A673 (cell line): ENCODE results near the gene CFAP300. TPM values are rescaled to one million over a fixed set of nuclear protein-coding genes. Genes with fewer than 3 reads are reported as not detected.

ENCODE experiments used
- BruUV-seq: library from RNA; stranded (reverse); fragments of 400-500 nt; replicated peaks from 2 replicates; lab custom pipeline; 2021; lab: Mats Ljungman, UMichigan
- CTCF ChIA-PET: fragments of 300-600 bp; sonication (Branson Sonifier 250); formaldehyde crosslinking; loops from one replicate; lab custom pipeline; 2022; ENCODE audit warnings: antibody characterized with exemption; lab: Charles Lee
- POLR2A ChIA-PET: fragments of 300-600 bp; sonication (Branson Sonifier 250); formaldehyde crosslinking; loops from one replicate; lab custom pipeline; 2022; ENCODE audit warnings: antibody characterized with exemption; ENCODE audit not compliant: low non-redundant PET; lab: Charles Lee
- DNase-seq: peaks from one replicate; pipeline ENCODE4 v3.0.0-alpha.2; 2015; ENCODE audit warnings: low spot score
- H3K27ac ChIP-seq: fragments of 200-600 bp; sonication (generic); 2 replicates; pipeline ENCODE4 v1.5.1; 2016; ENCODE audit warnings: mixed run types, low read depth, mild to moderate bottlenecking, mixed read lengths, antibody characterized with exemption, low read length; ENCODE audit not compliant: poor library complexity, severe bottlenecking
- H3K27me3 ChIP-seq: fragments of 200-600 bp; sonication (generic); replicated peaks from 2 replicates; pipeline ENCODE4 v1.6.1; 2017; ENCODE audit warnings: mixed run types, low read depth, mild to moderate bottlenecking, mixed read lengths, antibody characterized with exemption, low read length; ENCODE audit not compliant: insufficient read depth, poor library complexity
- H3K36me3 ChIP-seq: fragments of 200-600 bp; sonication (generic); 2 replicates; pipeline ENCODE4 v1.6.1; 2016; ENCODE audit warnings: mixed run types, mild to moderate bottlenecking, mixed read lengths, antibody characterized with exemption, low read length; ENCODE audit not compliant: insufficient read depth, poor library complexity, severe bottlenecking
- H3K4me1 ChIP-seq: fragments of 200-600 bp; sonication (generic); 2 replicates; pipeline ENCODE4 v1.6.1; 2017; ENCODE audit warnings: mixed run types, mild to moderate bottlenecking, mixed read lengths, antibody characterized with exemption, low read length; ENCODE audit not compliant: insufficient read depth, poor library complexity, severe bottlenecking
- H3K4me3 ChIP-seq: fragments of 200-600 bp; sonication (generic); 2 replicates; pipeline ENCODE4 v1.5.1; 2016; ENCODE audit warnings: low read depth, mixed run types, mild to moderate bottlenecking, mixed read lengths, low read length; ENCODE audit not compliant: poor library complexity, severe bottlenecking
- H3K9me3 ChIP-seq: fragments of 200-600 bp; sonication (generic); 2 replicates; pipeline ENCODE4 v1.6.1; 2016; ENCODE audit warnings: mixed run types, low read depth, mild to moderate bottlenecking, mixed read lengths, antibody characterized with exemption, low read length; ENCODE audit not compliant: poor library complexity, severe bottlenecking
- CTCF ChIP-seq: fragments of 300-800, 200-600 bp; sonication (generic); conservative IDR thresholded peaks from 2 replicates; pipeline ENCODE4 v1.5.1; 2017; ENCODE audit warnings: low read depth, mild to moderate bottlenecking, antibody characterized with exemption, low read length, moderate library complexity, mixed read lengths
- EZH2 ChIP-seq: fragments of 200-600 bp; sonication (generic); IDR thresholded peaks from 2 replicates; pipeline ENCODE4 v1.6.1; 2017; ENCODE audit warnings: borderline replicate concordance, low read depth, mild to moderate bottlenecking, mixed read lengths, antibody characterized with exemption, low read length; ENCODE audit not compliant: poor library complexity, severe bottlenecking
- intact Hi-C: fragments of 100-400 bp; cut with micrococcal nuclease; formaldehyde crosslinking; loops from one replicate; pipeline ENCODE4 v1.10.0; 2022; ENCODE audit not compliant: unreplicated experiment
- total RNA-seq: library from RNA; stranded (reverse); gene quantifications from 2 replicates; pipeline ENCODE4 v1.2.3, GENCODE V29; 2021

Gene CFAP300
- total RNA-seq, 1 experiment from 2014 or later = 10.9 TPM

GRCh38 chr11:102115557-102115956, 68.3 kb downstream of the CFAP300 start:
- no peaks in the 10 kb centered on the region for H3K9me3 ChIP-seq
- intact Hi-C loops = loop anchor here (10.0 kb wide), 1 partner anchor 159 kb away; no protein-coding TSS in a partner anchor
- BruUV-seq = no TSS peak
- H3K4me3 ChIP-seq = no peak overlapping the region
- peak overlapping the region; percentile 32 for H3K27ac ChIP-seq
- H3K4me1 ChIP-seq = peaks cover 72% of the 10 kb centered on the region
- H3K27me3 ChIP-seq = no peaks in the 10 kb centered on the region
- ChIA-PET CTCF (no interaction called here), POLR2A (no interaction called here)
- peaks cover 15% of the 10 kb centered on the region for H3K36me3 ChIP-seq
- peak; percentile 54 for DNase-seq
- TF ChIP-seq CTCF (no peak), EZH2 (no peak)

- CTCF ChIA-PET = no interaction called here
- no peaks in the 10 kb centered on the region for H3K9me3 ChIP-seq
- H3K4me1 ChIP-seq = peaks cover 76% of the 10 kb centered on the region
- POLR2A ChIA-PET = no interaction called here
- peak overlapping the region; percentile 23 for H3K4me3 ChIP-seq
- peak overlapping the region; percentile 75 for H3K27ac ChIP-seq
- no peaks in the 10 kb centered on the region for H3K27me3 ChIP-seq
- no peak for TF ChIP-seq CTCF
- no peak for TF ChIP-seq EZH2
- H3K36me3 ChIP-seq = peaks cover 15% of the 10 kb centered on the region
- intact Hi-C loops = loop anchor here (10.0 kb wide), 1 partner anchor 158 kb away; no protein-coding TSS in a partner anchor
- BruUV-seq = no TSS peak
- no peak for DNase-seq
Measured at GRCh38 chr11:102116453-102117205, 69.4 kb downstream of the CFAP300 start.

- peak; percentile 86 for DNase-seq
- ChIA-PET POLR2A (interaction anchor here (0.7 to 0.8 kb wide), 2 partner anchors 24 to 70 kb away, joined by 3 to 4 read pairs; no protein-coding TSS in a partner anchor), CTCF (no interaction called here)
- H3K4me3 ChIP-seq = peak overlapping the region; percentile 23
- H3K27ac ChIP-seq = peak overlapping the region; percentile 75
- H3K4me1 ChIP-seq = peaks cover 76% of the 10 kb centered on the region
- H3K27me3 ChIP-seq = no peaks in the 10 kb centered on the region
- no peak for TF ChIP-seq CTCF
- no peak for TF ChIP-seq EZH2
- H3K36me3 ChIP-seq = peaks cover 15% of the 10 kb centered on the region
- no TSS peak for BruUV-seq
- no peaks in the 10 kb centered on the region for H3K9me3 ChIP-seq
- intact Hi-C loops = loop anchor here (10.0 kb wide), 1 partner anchor 157 kb away; no protein-coding TSS in a partner anchor
Measured at GRCh38 chr11:102117472-102118113, 70.4 kb downstream of the CFAP300 start.
